H1 (cell line): ENCODE measurements around the gene MMP28.

Source experiments
- CHD2 ChIP-seq: IDR thresholded peaks from 2 replicates; pipeline ENCODE4 v1.6.1; 2012; ENCODE audit warnings: low read length, improper control_type of control experiment
- EP300 ChIP-seq, 2 experiments: IDR thresholded peaks; 1 replicate in 1 of 2; 2 replicates in 1 of 2; pipeline ENCODE4 v1.6.1; 2011 to 2012; ENCODE audit warnings: low read depth in 2 of 2, low read length in 2 of 2, mild to moderate bottlenecking in 2 of 2, borderline replicate concordance in 1 of 2, inconsistent platforms in 1 of 2, moderate library complexity in 1 of 2
- FOSL1 ChIP-seq: IDR thresholded peaks from 2 replicates; pipeline ENCODE4 v1.6.1; 2011; ENCODE audit warnings: mild to moderate bottlenecking, low read depth, low read length, moderate library complexity; ENCODE audit not compliant: insufficient read depth
- TF ChIP-seq, protein P1 (sequence below), 3 experiments: IDR thresholded peaks; 1 replicate in 2 of 3; 2 replicates in 1 of 3; pipeline versions ENCODE4 v1.5.1 to v1.6.1; 2011; ENCODE audit warnings: low read length in 3 of 3, mild to moderate bottlenecking in 3 of 3, inconsistent platforms in 2 of 3, low read depth in 1 of 3, moderate library complexity in 1 of 3; ENCODE audit not compliant: insufficient read depth in 1 of 3; ENCODE audit errors: control extremely low read depth in 1 of 3

DNA sequence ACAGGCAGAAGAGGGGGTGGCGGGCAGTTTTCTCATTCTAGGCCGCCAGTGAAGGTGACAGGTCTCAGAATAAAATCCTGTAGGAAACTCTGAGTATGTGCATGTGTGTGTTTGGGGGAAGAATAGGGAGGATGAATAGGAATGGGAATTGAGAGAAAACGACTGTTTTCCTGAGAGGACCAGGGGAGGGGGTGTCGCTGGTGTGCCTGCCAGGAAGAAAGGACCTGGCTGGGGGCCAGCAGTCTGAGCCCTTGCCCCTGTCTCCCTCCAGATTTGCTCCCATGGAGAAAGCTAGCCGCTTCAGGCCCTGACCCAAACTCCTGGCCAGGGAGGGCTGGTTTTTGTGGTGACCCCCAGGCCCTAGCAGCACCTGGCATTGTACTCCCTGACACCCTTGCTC is 20.4 kb downstream of the MMP28 start:
- TF ChIP-seq EP300 (IDR thresholded peaks at IDR 0.05; ENCODE audit: borderline replicate concordance in 1 of 2, low read depth in 2 of 2, low read length in 2 of 2) (no peak), FOSL1 (no peak), CHD2 (no peak)
- TF ChIP-seq, protein P1, sequence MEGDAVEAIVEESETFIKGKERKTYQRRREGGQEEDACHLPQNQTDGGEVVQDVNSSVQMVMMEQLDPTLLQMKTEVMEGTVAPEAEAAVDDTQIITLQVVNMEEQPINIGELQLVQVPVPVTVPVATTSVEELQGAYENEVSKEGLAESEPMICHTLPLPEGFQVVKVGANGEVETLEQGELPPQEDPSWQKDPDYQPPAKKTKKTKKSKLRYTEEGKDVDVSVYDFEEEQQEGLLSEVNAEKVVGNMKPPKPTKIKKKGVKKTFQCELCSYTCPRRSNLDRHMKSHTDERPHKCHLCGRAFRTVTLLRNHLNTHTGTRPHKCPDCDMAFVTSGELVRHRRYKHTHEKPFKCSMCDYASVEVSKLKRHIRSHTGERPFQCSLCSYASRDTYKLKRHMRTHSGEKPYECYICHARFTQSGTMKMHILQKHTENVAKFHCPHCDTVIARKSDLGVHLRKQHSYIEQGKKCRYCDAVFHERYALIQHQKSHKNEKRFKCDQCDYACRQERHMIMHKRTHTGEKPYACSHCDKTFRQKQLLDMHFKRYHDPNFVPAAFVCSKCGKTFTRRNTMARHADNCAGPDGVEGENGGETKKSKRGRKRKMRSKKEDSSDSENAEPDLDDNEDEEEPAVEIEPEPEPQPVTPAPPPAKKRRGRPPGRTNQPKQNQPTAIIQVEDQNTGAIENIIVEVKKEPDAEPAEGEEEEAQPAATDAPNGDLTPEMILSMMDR (IDR thresholded peaks at IDR 0.05; ENCODE audit: control extremely low read depth in 1 of 3, insufficient read depth in 1 of 3, low read depth in 1 of 3, low read length in 3 of 3), result no peak
